ENCODE results near the gene PTPN21. TPM values are rescaled to one million over a fixed set of nuclear protein-coding genes. Genes with fewer than 3 reads are reported as not detected.

PTPN21 gene
- total and polyA plus RNA-seq, 5 experiments from 2014 or later = not detected

DNA sequence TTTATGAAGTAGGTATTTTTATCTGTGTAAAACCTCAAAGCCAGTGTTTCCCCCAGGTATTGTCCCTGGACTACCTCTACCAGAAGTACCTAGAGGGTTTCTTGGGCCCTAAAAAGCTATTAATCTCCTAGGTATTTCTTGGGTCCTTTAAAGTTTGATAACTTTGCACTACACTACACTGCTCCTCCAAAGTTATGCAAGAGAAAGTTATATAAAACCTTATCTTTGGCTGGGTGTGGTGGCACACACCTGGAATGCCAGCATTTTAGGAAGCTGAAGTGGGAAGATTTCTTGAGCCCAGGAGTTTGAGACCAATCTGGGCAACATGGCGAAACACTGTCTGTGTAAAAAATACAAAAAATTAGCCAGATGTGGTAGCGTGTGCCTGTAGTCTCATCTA lies 34.9 kb downstream of the PTPN21 start:
- Mint-ChIP-seq H3K4me1 (no peaks in the 10 kb centered on the region), H3K27ac (no peak overlapping the region), H3K9me3 (peaks cover 0 to 14% (median 2%) of the 10 kb centered on the region in 9 donors), H3K4me3 (no peak overlapping the region), H3K36me3 (peaks cover 0 to 7% (median 2%) of the 10 kb centered on the region in 3 donors), H3K27me3 (peaks cover 14 to 38% (median 24%) of the 10 kb centered on the region in 5 donors)
- ATAC-seq = no peak
- POLR2A ChIA-PET = no interaction called here
- DNase-seq = no peak

GRCh38 chr14:88518592-88519512 lies 36.0 kb downstream of the PTPN21 start:
- no peak for DNase-seq
- no peaks in the 10 kb centered on the region for H3K4me1 Mint-ChIP-seq
- H3K27ac Mint-ChIP-seq = no peak overlapping the region
- no peak for ATAC-seq
- H3K36me3 Mint-ChIP-seq = peaks cover 0 to 7% (median 2%) of the 10 kb centered on the region in 3 donors
- H3K9me3 Mint-ChIP-seq = peaks cover 0 to 14% (median 2%) of the 10 kb centered on the region in 9 donors
- POLR2A ChIA-PET = no interaction called here
- H3K4me3 Mint-ChIP-seq = no peak overlapping the region
- H3K27me3 Mint-ChIP-seq = peaks cover 15 to 45% (median 30%) of the 10 kb centered on the region in 5 donors

DNA sequence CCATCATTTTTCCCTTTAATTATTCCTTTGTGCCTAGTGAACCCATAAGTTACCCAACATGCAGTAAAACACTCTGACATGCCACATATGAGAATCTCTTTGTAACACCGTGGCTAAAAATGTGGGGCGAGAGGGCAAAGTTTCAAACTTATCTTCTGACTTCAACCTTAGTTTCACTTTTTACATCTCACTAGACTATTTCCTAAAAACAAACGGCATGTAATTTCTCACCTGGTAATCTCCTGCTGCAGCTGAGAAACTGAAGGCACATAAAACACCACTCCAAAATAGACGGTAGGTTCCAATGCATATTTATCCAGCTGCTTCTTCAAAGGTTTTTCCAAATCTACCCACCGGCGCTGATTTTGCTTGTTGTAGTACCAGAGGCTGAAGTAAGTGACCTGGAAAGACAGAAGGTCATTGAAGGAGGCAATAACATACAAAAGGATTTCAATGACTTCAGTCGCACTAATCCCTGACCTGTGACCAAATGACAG lies 37.9 kb downstream of the PTPN21 start:
- Mint-ChIP-seq H3K36me3 (no peaks in the 10 kb centered on the region), H3K4me3 (no peak overlapping the region), H3K9me3 (no peaks in the 10 kb centered on the region), H3K27ac (no peak overlapping the region), H3K27me3 (peaks cover 18 to 31% (median 26%) of the 10 kb centered on the region in 5 donors), H3K4me1 (no peaks in the 10 kb centered on the region)
- DNase-seq = no peak
- POLR2A ChIA-PET = no interaction called here
- no peak for ATAC-seq

DNA sequence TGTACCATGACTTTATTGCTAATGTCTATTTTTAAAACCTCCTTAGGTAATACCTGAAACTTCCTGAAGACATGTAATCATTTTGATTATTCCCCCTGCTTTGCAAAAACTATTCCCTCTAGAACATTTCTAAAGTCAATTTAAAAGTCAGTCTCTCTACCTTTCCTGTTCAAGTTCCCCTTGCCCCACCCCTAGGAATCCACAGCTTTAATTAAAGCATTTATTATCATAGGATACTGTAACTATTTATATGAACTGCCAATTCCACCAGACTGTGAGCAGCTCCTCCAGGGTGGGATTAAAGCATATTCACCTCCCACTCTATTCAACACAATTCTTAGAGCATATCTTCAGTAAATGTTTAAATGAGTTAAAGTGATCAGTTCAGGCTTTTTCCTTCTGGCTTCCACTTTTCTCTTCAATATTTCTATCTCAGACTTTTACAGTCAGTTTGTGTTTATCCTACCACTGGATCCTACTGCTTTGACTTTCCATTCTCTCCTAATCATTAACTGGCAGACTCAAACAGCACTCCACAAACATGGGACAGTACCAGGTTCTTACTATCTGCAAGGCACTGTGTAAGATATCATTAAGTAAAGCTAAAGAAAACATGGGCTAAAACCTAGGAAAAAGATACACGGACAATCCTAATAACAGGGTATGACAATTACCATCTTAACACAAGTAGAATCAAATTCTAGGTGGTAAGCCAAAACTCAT lies 39.1 kb downstream of the PTPN21 start:
- POLR2A ChIA-PET = no interaction called here
- Mint-ChIP-seq H3K36me3 (no peaks in the 10 kb centered on the region), H3K4me3 (no peak overlapping the region), H3K27me3 (peaks cover 16 to 32% (median 22%) of the 10 kb centered on the region in 5 donors), H3K27ac (no peak overlapping the region), H3K9me3 (no peaks in the 10 kb centered on the region), H3K4me1 (no peaks in the 10 kb centered on the region)
- ATAC-seq = no peak
- DNase-seq = no peak

DNA sequence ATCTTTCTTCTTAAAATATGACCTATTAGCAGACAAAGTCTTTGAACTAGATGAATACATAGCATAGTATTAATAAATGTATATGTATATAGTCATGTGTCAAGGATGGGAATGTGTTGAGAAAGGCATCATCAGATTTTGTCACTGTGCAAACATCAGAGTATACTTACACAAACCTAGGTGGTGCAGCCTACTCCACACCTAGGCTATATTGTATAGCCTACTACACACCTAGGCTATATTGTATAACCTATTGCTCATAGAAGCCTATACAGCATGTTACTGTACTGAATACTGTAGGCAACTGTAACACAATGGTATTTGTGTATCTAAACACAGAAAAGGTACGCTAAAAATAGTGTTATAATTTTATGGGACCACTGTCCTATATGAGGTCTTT lies 47.6 kb downstream of the PTPN21 start:
- H3K9me3 Mint-ChIP-seq = no peaks in the 10 kb centered on the region
- H3K27me3 Mint-ChIP-seq = peaks cover 4 to 26% (median 21%) of the 10 kb centered on the region in 5 donors
- DNase-seq (no peak), ATAC-seq (no peak)
- H3K4me3 Mint-ChIP-seq = no peak overlapping the region
- H3K27ac Mint-ChIP-seq = no peak overlapping the region
- no peaks in the 10 kb centered on the region for H3K36me3 Mint-ChIP-seq
- no peaks in the 10 kb centered on the region for H3K4me1 Mint-ChIP-seq
- POLR2A ChIA-PET = no interaction called here

- DNase-seq (no peak), ATAC-seq (no peak)
- POLR2A ChIA-PET = no interaction called here
- H3K4me1 Mint-ChIP-seq = no peaks in the 10 kb centered on the region
- no peak overlapping the region for H3K4me3 Mint-ChIP-seq
- H3K27me3 Mint-ChIP-seq = peaks cover 6 to 31% (median 24%) of the 10 kb centered on the region in 5 donors
- no peaks in the 10 kb centered on the region for H3K36me3 Mint-ChIP-seq
- no peak overlapping the region for H3K27ac Mint-ChIP-seq
- H3K9me3 Mint-ChIP-seq = no peaks in the 10 kb centered on the region
Observed at GRCh38 chr14:88505621-88506020, 49.2 kb downstream of the PTPN21 start.

GRCh38 chr14:88504602-88505001 lies 50.2 kb downstream of the PTPN21 start:
- H3K9me3 Mint-ChIP-seq = no peaks in the 10 kb centered on the region
- H3K4me3 Mint-ChIP-seq = no peak overlapping the region
- POLR2A ChIA-PET = no interaction called here
- H3K36me3 Mint-ChIP-seq = no peaks in the 10 kb centered on the region
- peaks cover 6 to 21% (median 19%) of the 10 kb centered on the region in 5 donors for H3K27me3 Mint-ChIP-seq
- H3K27ac Mint-ChIP-seq = no peak overlapping the region
- no peaks in the 10 kb centered on the region for H3K4me1 Mint-ChIP-seq
- no peak for ATAC-seq
- no peak for DNase-seq

- H3K9me3 Mint-ChIP-seq = no peaks in the 10 kb centered on the region
- H3K27me3 Mint-ChIP-seq = peaks cover 6 to 16% (median 14%) of the 10 kb centered on the region in 5 donors
- no peak overlapping the region for H3K27ac Mint-ChIP-seq
- POLR2A ChIA-PET = no interaction called here
- ATAC-seq = no peak
- peaks cover 0 to 3% (median 0%) of the 10 kb centered on the region in 4 donors for H3K4me1 Mint-ChIP-seq
- H3K4me3 Mint-ChIP-seq = no peak overlapping the region
- no peaks in the 10 kb centered on the region for H3K36me3 Mint-ChIP-seq
- no peak for DNase-seq
Observed at GRCh38 chr14:88503754-88504406, 50.9 kb downstream of the PTPN21 start.

GRCh38 chr14:88502740-88503139 lies 52.1 kb downstream of the PTPN21 start:
- H3K4me1 Mint-ChIP-seq = peaks cover 0 to 3% (median 0%) of the 10 kb centered on the region in 4 donors

DNA sequence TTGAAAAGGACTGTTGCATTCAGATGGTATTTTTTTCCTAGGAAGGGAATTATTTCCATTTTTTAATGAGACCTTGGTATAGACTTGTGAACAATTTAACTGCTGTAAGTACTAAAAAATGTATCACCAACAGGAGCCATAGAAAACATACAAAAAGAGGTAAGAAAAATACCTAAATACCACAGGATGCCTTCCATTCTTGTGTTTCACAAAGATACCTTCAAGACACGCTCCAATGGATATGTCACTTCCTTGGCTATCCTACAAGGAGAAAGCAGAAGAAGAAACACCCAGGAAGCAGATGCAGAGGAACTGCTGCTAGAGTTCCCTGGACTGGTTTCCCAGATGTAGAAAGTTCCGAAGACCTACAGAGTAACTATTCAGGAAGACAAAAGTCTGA lies 54.2 kb downstream of the PTPN21 start:
- Mint-ChIP-seq H3K4me3 (no peak overlapping the region), H3K9me3 (no peaks in the 10 kb centered on the region), H3K36me3 (no peaks in the 10 kb centered on the region), H3K4me1 (peaks cover 0 to 3% (median 0%) of the 10 kb centered on the region in 4 donors), H3K27ac (no peak overlapping the region), H3K27me3 (peaks cover 6 to 16% (median 11%) of the 10 kb centered on the region in 5 donors)
- POLR2A ChIA-PET = no interaction called here
- no peak for DNase-seq
- ATAC-seq = no peak

More at GRCh38 chr14:88502740-88503139, 52.1 kb downstream of the PTPN21 start:
- H3K27me3 Mint-ChIP-seq = peaks cover 6 to 16% (median 14%) of the 10 kb centered on the region in 5 donors
- no peaks in the 10 kb centered on the region for H3K9me3 Mint-ChIP-seq
- ATAC-seq (no peak), DNase-seq (no peak)
- POLR2A ChIA-PET = no interaction called here
- H3K36me3 Mint-ChIP-seq = no peaks in the 10 kb centered on the region
- H3K4me3 Mint-ChIP-seq = no peak overlapping the region
- no peak overlapping the region for H3K27ac Mint-ChIP-seq

- Mint-ChIP-seq H3K4me1 (peaks cover 0 to 3% (median 0%) of the 10 kb centered on the region in 4 donors), H3K4me3 (no peak overlapping the region), H3K9me3 (no peaks in the 10 kb centered on the region), H3K27ac (no peak overlapping the region), H3K27me3 (peaks cover 6 to 15% (median 11%) of the 10 kb centered on the region in 5 donors), H3K36me3 (no peaks in the 10 kb centered on the region)
- DNase-seq (no peak), ATAC-seq (no peak)
- POLR2A ChIA-PET = no interaction called here
Observed at GRCh38 chr14:88499225-88499624, 55.6 kb downstream of the PTPN21 start.

GRCh38 chr14:88496414-88496813 lies 58.4 kb downstream of the PTPN21 start:
- Mint-ChIP-seq H3K4me3 (no peak overlapping the region), H3K27me3 (peaks cover 5 to 17% (median 10%) of the 10 kb centered on the region in 5 donors), H3K27ac (no peak overlapping the region), H3K36me3 (no peaks in the 10 kb centered on the region), H3K9me3 (no peaks in the 10 kb centered on the region), H3K4me1 (peaks cover 0 to 11% (median 3%) of the 10 kb centered on the region in 4 donors)
- POLR2A ChIA-PET = no interaction called here
- no peak for ATAC-seq
- DNase-seq = no peak
